ENCODE data around the gene FALEC.

GRCh38 chr1:150511985-150512660 is 3.4 kb upstream of the FALEC start:
- TF ChIP-seq CTCF (IDR thresholded peaks at IDR 0.05) = no peak
- no peak for TF ChIP-seq EP300 (IDR thresholded peaks at IDR 0.05; ENCODE audit: low read depth)
- no peak for TF ChIP-seq POLR2A (IDR thresholded peaks at IDR 0.05)
- no peak for TF ChIP-seq POLR2AphosphoS5 (IDR thresholded peaks at IDR 0.05)
